GM12878 (cell line): Measurements from ENCODE around the gene OR52A1. TPM values are rescaled to one million over a fixed set of nuclear protein-coding genes. Genes with fewer than 3 reads are reported as not detected.

Source experiments
- ATAC-seq: fragments of 200-7000 bp; cut with Tn5 transposase; 3 replicates; pipeline ENCODE4 v1.9.1; 2020; ENCODE audit warnings: mild to moderate bottlenecking, moderate library complexity
- BruUV-seq: library from RNA; stranded (reverse); fragments of 400-500 nt; replicated peaks from 2 replicates; lab custom pipeline; 2021; lab: Mats Ljungman, UMichigan
- CTCF ChIA-PET: fragments of 300-600 bp; sonication (Branson Sonifier 250); formaldehyde crosslinking; extraction: SDS; loops from one replicate; lab custom pipeline; 2021; ENCODE audit warnings: inconsistent platforms; lab: Yijun Ruan, JAX
- POLR2A ChIA-PET: fragments of 350-600 bp; formaldehyde crosslinking; extraction: SDS; loops from one replicate; lab custom pipeline; 2021; ENCODE audit warnings: inconsistent platforms; lab: Charles Lee
- RAD21 ChIA-PET: fragments of 300-600 bp; sonication (Branson Sonifier 250); formaldehyde crosslinking; loops from one replicate; lab custom pipeline; 2023; ENCODE audit warnings: antibody characterized with exemption; ENCODE audit not compliant: unreplicated experiment; lab: Charles Lee
- SMC1A ChIA-PET: fragments of 300-600 bp; sonication (Branson Sonifier 250); formaldehyde crosslinking; loops from one replicate; lab custom pipeline; 2023; ENCODE audit not compliant: unreplicated experiment, uncharacterized antibody; lab: Charles Lee
- DNase-seq: peaks from one replicate; pipeline ENCODE4 v3.0.0-alpha.2; 2011; ENCODE audit warnings: low read depth, low spot score
- FAIRE-seq: peaks from 3 replicates; lab custom pipeline; 2011; peaks lifted over from hg19 to GRCh38; lab: Jason Lieb, UNC
- H2AFZ ChIP-seq: 2 replicates; pipeline ENCODE4 v1.6.0; 2011; ENCODE audit warnings: low read depth, low read length, control low read depth; ENCODE audit not compliant: control insufficient read depth
- H3K27ac ChIP-seq: 2 replicates; pipeline ENCODE4 v1.5.1; 2011; ENCODE audit warnings: control low read depth; ENCODE audit not compliant: control insufficient read depth, insufficient read depth
- H3K27me3 ChIP-seq, 2 experiments: replicated peaks in 1 of 2; 2 replicates each; pipeline versions ENCODE4 v1.6.0 to v1.6.1; 2011; ENCODE audit warnings: low read length in 1 of 2; ENCODE audit not compliant: control insufficient read depth in 2 of 2, insufficient read depth in 2 of 2
- H3K36me3 ChIP-seq, 2 experiments: 2 replicates each; pipeline ENCODE4 v1.5.1; 2011; ENCODE audit warnings: low read length in 1 of 2; ENCODE audit not compliant: control insufficient read depth in 2 of 2, insufficient read depth in 2 of 2
- H3K4me1 ChIP-seq: 2 replicates; pipeline ENCODE4 v1.6.1; 2011; ENCODE audit warnings: mild to moderate bottlenecking, low read length, moderate library complexity, mixed read lengths; ENCODE audit not compliant: control insufficient read depth, insufficient read depth
- H3K4me2 ChIP-seq: 2 replicates; pipeline ENCODE4 v1.6.0; 2011; ENCODE audit warnings: control low read depth; ENCODE audit not compliant: control insufficient read depth, insufficient read depth
- H3K4me3 ChIP-seq: fragments of 200-600 bp; sonication (generic); 2 replicates; pipeline ENCODE4 v1.5.1; 2016
- H3K79me2 ChIP-seq: 2 replicates; pipeline ENCODE4 v1.6.0; 2011; ENCODE audit warnings: low read length; ENCODE audit not compliant: control insufficient read depth, insufficient read depth
- H3K9ac ChIP-seq: 2 replicates; pipeline ENCODE4 v1.8.0; 2011; ENCODE audit warnings: low read length, control low read depth, mixed read lengths; ENCODE audit not compliant: control insufficient read depth, insufficient read depth
- H3K9me3 ChIP-seq: replicated peaks from 3 replicates; pipeline ENCODE4 v1.5.1; 2011; ENCODE audit warnings: mild to moderate bottlenecking, low read length; ENCODE audit not compliant: control insufficient read depth, insufficient read depth
- H4K20me1 ChIP-seq: 2 replicates; pipeline ENCODE4 v1.6.0; 2011; ENCODE audit not compliant: control insufficient read depth, insufficient read depth
- ATF3 ChIP-seq: IDR thresholded peaks from 2 replicates; pipeline ENCODE4 v1.6.1; 2011; ENCODE audit warnings: low read depth, mild to moderate bottlenecking, low read length, moderate library complexity, borderline replicate concordance; ENCODE audit errors: extremely low read depth
- BACH1 ChIP-seq: fragments of 450-650 bp; IDR thresholded peaks from 2 replicates; pipeline ENCODE4 v1.6.1; 2017; ENCODE audit warnings: mild to moderate bottlenecking, borderline replicate concordance
- BCL11A ChIP-seq: IDR thresholded peaks from 2 replicates; pipeline ENCODE4 v1.6.1; 2011; ENCODE audit warnings: low read depth, low read length
- CREB1 ChIP-seq: IDR thresholded peaks from 2 replicates; pipeline ENCODE4 v1.6.1; 2012; ENCODE audit warnings: low read depth, mild to moderate bottlenecking, inconsistent platforms
- CREM ChIP-seq: IDR thresholded peaks from 2 replicates; pipeline ENCODE4 v1.6.1; 2014; ENCODE audit warnings: antibody characterized with exemption, low read depth
- CTCF ChIP-seq, 3 experiments: IDR thresholded peaks in 2 of 3; conservative IDR thresholded peaks in 1 of 3; 2 replicates each; pipeline ENCODE4 v1.5.1; 2011; ENCODE audit warnings: low read depth in 3 of 3, low read length in 3 of 3, mild to moderate bottlenecking in 3 of 3, control low read depth in 2 of 3, moderate library complexity in 2 of 3, inconsistent platforms in 1 of 3, mixed read lengths in 1 of 3; ENCODE audit not compliant: control insufficient read depth in 2 of 3, insufficient read depth in 1 of 3; ENCODE audit errors: extremely low read depth in 1 of 3
- HSF1 ChIP-seq: fragments of 150-350 bp; IDR thresholded peaks from 2 replicates; pipeline ENCODE4 v1.6.1; 2014; ENCODE audit warnings: mild to moderate bottlenecking, low read depth, low read length
- IRF4 ChIP-seq: IDR thresholded peaks from 2 replicates; pipeline ENCODE4 v1.6.1; 2011; ENCODE audit warnings: low read depth, low read length
- KDM1A ChIP-seq: fragments of 200-600 bp; sonication (generic); IDR thresholded peaks from 2 replicates; pipeline ENCODE4 v1.6.1; 2016; ENCODE audit warnings: borderline replicate concordance
- MXI1 ChIP-seq: fragments of 150-350 bp; IDR thresholded peaks from 2 replicates; pipeline ENCODE4 v1.6.1; 2011; ENCODE audit warnings: low read depth, mild to moderate bottlenecking, inconsistent platforms, low read length, improper control_type of control experiment
- MYC ChIP-seq: IDR thresholded peaks from 2 replicates; pipeline ENCODE4 v1.6.1; 2011; ENCODE audit warnings: mild to moderate bottlenecking, low read length, moderate library complexity, inconsistent platforms; ENCODE audit not compliant: insufficient read depth, insufficient replicate concordance, insufficient read length, severe bottlenecking
- NRF1 ChIP-seq: conservative IDR thresholded peaks from 2 replicates; pipeline ENCODE4 v1.6.1; 2011; ENCODE audit warnings: mild to moderate bottlenecking, low read depth, low read length, improper control_type of control experiment
- POLR2AphosphoS2 ChIP-seq: IDR thresholded peaks from 2 replicates; pipeline ENCODE4 v1.6.1; 2011; ENCODE audit warnings: low read depth, mild to moderate bottlenecking, low read length, improper control_type of control experiment, moderate library complexity
- SREBF1 ChIP-seq: IDR thresholded peaks from 2 replicates; pipeline ENCODE4 v1.6.1; 2012; ENCODE audit warnings: mild to moderate bottlenecking, low read length
- ZBTB40 ChIP-seq: fragments of 450-650 bp; IDR thresholded peaks from 2 replicates; pipeline ENCODE4 v1.6.1; 2016; ENCODE audit warnings: mild to moderate bottlenecking, moderate library complexity, borderline replicate concordance
- ZNF274 ChIP-seq: IDR thresholded peaks from one replicate; pipeline ENCODE4 v1.8.0; 2011; ENCODE audit not compliant: insufficient read length, insufficient read depth
- ZZZ3 ChIP-seq: IDR thresholded peaks from 2 replicates; pipeline ENCODE4 v1.6.1; 2011; ENCODE audit warnings: low read depth; ENCODE audit not compliant: control insufficient read depth, insufficient read length
- in situ Hi-C: fragments of 300-500 bp; cut with MboI; formaldehyde crosslinking; loops from 9 replicates; pipeline ENCODE4 v1.14.3; 2018; ENCODE audit warnings: mixed read lengths
- intact Hi-C: fragments of 100-400 bp; cut with micrococcal nuclease; formaldehyde crosslinking; loops from one replicate; pipeline ENCODE4 v1.14.2; 2022; ENCODE audit not compliant: unreplicated experiment
- polyA plus RNA-seq, 11 experiments: library from polyadenylated mRNA; depleted of rRNA in 4 of 11; unstranded in 6 of 11; stranded (reverse) in 5 of 11; fragments of >200 nt; fragmentation: Nextera tagmentation in 4 of 11; fragmentation: Illumina TruSeq in 1 of 11; extraction: Ambion mirVana in 4 of 11; extraction: Trizol in 1 of 11; gene quantifications; 1 replicate in 1 of 11; 2 replicates in 10 of 11; pipeline versions ENCODE4 v1.2.1 to v1.2.3, GENCODE V29; 2011 to 2016; ENCODE audit warnings: inconsistent platforms in 2 of 11, missing spikeins in 2 of 11, low read depth in 1 of 11
- total RNA-seq, 4 experiments: library from RNA; depleted of rRNA in 3 of 4; stranded (reverse); fragments of >200 nt in 3 of 4; fragmentation: Illumina TruSeq in 1 of 4; extraction: Trizol in 1 of 4; gene quantifications; 2 replicates each; pipeline versions ENCODE4 v1.2.1 to v1.2.3, GENCODE V29; 2013 to 2021

Gene OR52A1
- total and polyA plus RNA-seq, 10 of the 15 experiments (the other 5 are each of a cell fraction or from before 2014, with no cell fraction given) = not detected

- RAD21 ChIA-PET = no interaction called here
- no TSS peak for BruUV-seq
- Histone ChIP-seq H3K4me2 (no peak overlapping the region), H3K4me1 (no peaks in the 10 kb centered on the region), H3K27me3 (no peaks in the 10 kb centered on the region), H3K9ac (no peak overlapping the region), H3K79me2 (no peaks in the 10 kb centered on the region), H3K9me3 (no peaks in the 10 kb centered on the region), H2AFZ (no peak overlapping the region), H3K27ac (no peak overlapping the region), H3K36me3 (no peaks in the 10 kb centered on the region), H4K20me1 (no peaks in the 10 kb centered on the region), H3K4me3 (no peak overlapping the region)
- intact Hi-C loops = no loop called here
- FAIRE-seq (no peak), DNase-seq (no peak), ATAC-seq (no peak)
- SMC1A ChIA-PET = no interaction called here
- CTCF ChIA-PET = no interaction called here
- no peak for TF ChIP-seq ZNF274
- no peak for TF ChIP-seq CREB1
- no peak for TF ChIP-seq ZZZ3
- no peak for TF ChIP-seq MXI1
- no peak for TF ChIP-seq CREM
- TF ChIP-seq MYC = no peak
- TF ChIP-seq HSF1 = no peak
- TF ChIP-seq IRF4 = no peak
- TF ChIP-seq BACH1 = no peak
- no peak for TF ChIP-seq CTCF (IDR thresholded peaks at IDR 0.05 in 2 of 3, conservative IDR thresholded peaks at IDR 0.05 in 1 of 3; ENCODE audit: control insufficient read depth in 2 of 3, extremely low read depth in 1 of 3, insufficient read depth in 1 of 3, low read depth in 3 of 3, low read length in 3 of 3)
- no peak for TF ChIP-seq KDM1A
- TF ChIP-seq ATF3 = no peak
- TF ChIP-seq ZBTB40 = no peak
- no peak for TF ChIP-seq NRF1
- TF ChIP-seq SREBF1 = no peak
- no peak for TF ChIP-seq BCL11A
- no peak for TF ChIP-seq POLR2AphosphoS2
- in situ Hi-C loops = no loop called here
- POLR2A ChIA-PET = no interaction called here
Observed at GRCh38 chr11:5159806-5160205, 5.2 kb upstream of the OR52A1 start.
